MCF 10A (cell line): ENCODE measurements around the gene CRYZ. TPM values are rescaled to one million over a fixed set of nuclear protein-coding genes. Genes with fewer than 3 reads are reported as not detected.

Experiments
- BruUV-seq: library from RNA; stranded (reverse); fragments of 400-500 nt; replicated peaks from 2 replicates; lab custom pipeline; 2021; lab: Mats Ljungman, UMichigan
- CTCF ChIA-PET: fragments of 300-600 bp; sonication (Branson Sonifier 250); formaldehyde crosslinking; extraction: SDS; loops from one replicate; lab custom pipeline; 2021; ENCODE audit warnings: antibody characterized with exemption, inconsistent platforms; lab: Yijun Ruan, JAX
- POLR2A ChIA-PET: fragments of 300-600, 350-650 bp; sonication (Branson Sonifier 250); formaldehyde crosslinking; extraction: SDS; loops from one replicate; lab custom pipeline; 2020; ENCODE audit warnings: antibody characterized with exemption, inconsistent platforms; lab: Yijun Ruan, JAX
- DNase-seq: peaks from one replicate; pipeline ENCODE4 v3.0.0-alpha.2; 2018; ENCODE audit not compliant: unreplicated experiment
- H3K27ac Mint-ChIP-seq: one replicate; pipeline ENCODE4 v1.8.0; 2022; ENCODE audit warnings: mild to moderate bottlenecking, low read depth, mixed read lengths; ENCODE audit not compliant: unreplicated experiment
- H3K27me3 Mint-ChIP-seq: one replicate; pipeline ENCODE4 v1.8.0; 2022; ENCODE audit warnings: mixed read lengths; ENCODE audit not compliant: insufficient read depth, unreplicated experiment
- H3K36me3 Mint-ChIP-seq: one replicate; pipeline ENCODE4 v1.8.0; 2022; ENCODE audit warnings: mild to moderate bottlenecking, moderate library complexity, mixed read lengths; ENCODE audit not compliant: insufficient read depth, unreplicated experiment
- H3K4me1 Mint-ChIP-seq: one replicate; pipeline ENCODE4 v1.8.0; 2022; ENCODE audit warnings: mixed read lengths; ENCODE audit not compliant: insufficient read depth, unreplicated experiment
- H3K4me3 Mint-ChIP-seq: one replicate; pipeline ENCODE4 v1.8.0; 2022; ENCODE audit warnings: mild to moderate bottlenecking, moderate library complexity, mixed read lengths; ENCODE audit not compliant: unreplicated experiment
- H3K9me3 Mint-ChIP-seq: one replicate; pipeline ENCODE4 v1.8.0; 2022; ENCODE audit warnings: mixed read lengths; ENCODE audit not compliant: unreplicated experiment
- intact Hi-C: fragments of 100-400 bp; cut with micrococcal nuclease; formaldehyde crosslinking; loops from 2 replicates; pipeline ENCODE4 v1.14.1; 2022
- total RNA-seq: library from RNA; stranded (reverse); gene quantifications from 2 replicates; pipeline ENCODE4 v1.2.3, GENCODE V29; 2022
- TF ChIP-seq, protein P1 (sequence below): fragments of 200-600 bp; IDR thresholded peaks from one replicate; pipeline ENCODE4 v1.8.0; 2022; ENCODE audit warnings: antibody characterized with exemption, mild to moderate bottlenecking; ENCODE audit not compliant: unreplicated experiment

CRYZ gene
- total RNA-seq, 1 experiment from 2014 or later: 5.8 TPM

DNA sequence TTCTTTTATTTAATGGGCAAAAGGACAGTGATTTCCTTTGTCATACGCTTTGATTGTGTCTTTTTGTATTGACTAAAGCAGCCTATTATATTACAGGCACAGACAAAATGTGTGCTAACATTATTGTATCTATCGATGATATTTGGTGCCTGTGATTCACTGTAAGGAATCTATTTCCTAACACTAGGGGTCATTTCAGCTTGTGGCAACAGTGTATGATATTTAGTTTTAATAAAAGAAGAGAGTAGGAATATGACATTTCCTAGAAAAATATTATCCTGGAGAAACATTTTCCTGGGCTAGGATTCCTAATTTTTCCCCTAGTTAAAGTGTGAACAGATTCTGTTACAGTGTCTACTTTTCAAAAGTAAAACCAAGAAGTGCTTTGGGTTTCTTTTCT, 42.9 kb upstream of the CRYZ start:
- Mint-ChIP-seq H3K4me1 (peaks cover 4% of the 10 kb centered on the region), H3K36me3 (no peaks in the 10 kb centered on the region), H3K9me3 (no peaks in the 10 kb centered on the region), H3K4me3 (no peak overlapping the region), H3K27me3 (peaks cover 26% of the 10 kb centered on the region), H3K27ac (no peak overlapping the region)
- intact Hi-C loops: loop anchor here (10.0 kb wide), 1 partner anchor 859 kb away; no protein-coding TSS in a partner anchor
- POLR2A ChIA-PET: no interaction called here
- TF ChIP-seq, protein P1, sequence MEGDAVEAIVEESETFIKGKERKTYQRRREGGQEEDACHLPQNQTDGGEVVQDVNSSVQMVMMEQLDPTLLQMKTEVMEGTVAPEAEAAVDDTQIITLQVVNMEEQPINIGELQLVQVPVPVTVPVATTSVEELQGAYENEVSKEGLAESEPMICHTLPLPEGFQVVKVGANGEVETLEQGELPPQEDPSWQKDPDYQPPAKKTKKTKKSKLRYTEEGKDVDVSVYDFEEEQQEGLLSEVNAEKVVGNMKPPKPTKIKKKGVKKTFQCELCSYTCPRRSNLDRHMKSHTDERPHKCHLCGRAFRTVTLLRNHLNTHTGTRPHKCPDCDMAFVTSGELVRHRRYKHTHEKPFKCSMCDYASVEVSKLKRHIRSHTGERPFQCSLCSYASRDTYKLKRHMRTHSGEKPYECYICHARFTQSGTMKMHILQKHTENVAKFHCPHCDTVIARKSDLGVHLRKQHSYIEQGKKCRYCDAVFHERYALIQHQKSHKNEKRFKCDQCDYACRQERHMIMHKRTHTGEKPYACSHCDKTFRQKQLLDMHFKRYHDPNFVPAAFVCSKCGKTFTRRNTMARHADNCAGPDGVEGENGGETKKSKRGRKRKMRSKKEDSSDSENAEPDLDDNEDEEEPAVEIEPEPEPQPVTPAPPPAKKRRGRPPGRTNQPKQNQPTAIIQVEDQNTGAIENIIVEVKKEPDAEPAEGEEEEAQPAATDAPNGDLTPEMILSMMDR: no peak
- DNase-seq: no peak
- CTCF ChIA-PET: interaction anchor here (0.7 to 4.2 kb wide), 10 partner anchors 8 to 980 kb away, joined by 3 to 35 read pairs (median 3); no protein-coding TSS in a partner anchor
- BruUV-seq: no TSS peak

DNA sequence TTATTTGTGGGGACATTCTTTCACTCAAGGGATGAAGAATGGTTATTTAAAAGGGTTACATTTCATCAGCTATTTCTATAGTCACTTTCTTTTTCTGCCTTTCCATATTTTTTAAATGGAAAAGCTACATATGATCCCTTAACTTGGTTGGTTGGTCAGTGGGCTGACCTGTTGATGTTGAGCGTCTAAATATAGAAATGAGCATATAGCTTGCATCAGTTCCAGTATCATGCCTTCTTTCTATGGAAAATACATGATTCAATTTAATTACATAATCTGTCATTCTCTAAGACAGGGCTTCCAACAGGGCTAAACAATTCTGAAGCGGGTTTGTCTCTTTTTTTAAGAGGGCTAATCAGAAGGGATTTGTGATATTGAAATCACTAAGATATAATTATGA, 40.7 kb upstream of the CRYZ start:
- Mint-ChIP-seq H3K27me3 (peaks cover 12% of the 10 kb centered on the region), H3K27ac (no peak overlapping the region), H3K36me3 (no peaks in the 10 kb centered on the region), H3K9me3 (no peaks in the 10 kb centered on the region), H3K4me1 (peaks cover 4% of the 10 kb centered on the region), H3K4me3 (no peak overlapping the region)
- BruUV-seq: no TSS peak
- TF ChIP-seq, protein P1: no peak
- intact Hi-C loops: loop anchor here (10.0 kb wide), 1 partner anchor 861 kb away; no protein-coding TSS in a partner anchor
- POLR2A ChIA-PET: no interaction called here
- DNase-seq: no peak
- CTCF ChIA-PET: interaction anchor here (0.6 to 4.2 kb wide), 4 partner anchors 40 to 430 kb away, joined by 3 to 35 read pairs (median 6); partner anchors contain the start of genes CRYZ and TYW3

DNA sequence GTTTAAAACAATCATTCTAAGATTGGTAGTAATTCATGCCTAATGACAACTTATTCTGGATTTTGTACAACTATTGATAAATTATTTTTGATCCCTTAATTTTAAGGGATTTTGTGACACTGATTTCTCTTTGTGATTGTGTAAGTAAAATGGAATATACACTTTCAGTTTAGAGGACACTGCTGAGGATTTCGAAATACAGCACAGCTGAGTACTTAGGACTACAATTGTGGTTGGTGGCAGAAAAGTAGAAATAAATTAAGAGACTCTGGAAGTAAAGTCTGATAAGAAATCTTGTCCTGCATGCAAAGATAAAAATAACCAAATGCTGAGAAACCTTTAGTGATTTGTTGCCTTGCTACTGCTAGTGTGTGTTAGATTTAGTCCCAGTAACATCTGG, 40.1 kb upstream of the CRYZ start:
- no peak overlapping the region for H3K4me3 Mint-ChIP-seq
- intact Hi-C loops: loop anchor here (1.0 to 10.0 kb wide), 3 partner anchors 280 to 862 kb away; no protein-coding TSS in a partner anchor
- H3K27ac Mint-ChIP-seq: no peak overlapping the region
- POLR2A ChIA-PET: no interaction called here
- BruUV-seq: no TSS peak
- H3K4me1 Mint-ChIP-seq: peaks cover 4% of the 10 kb centered on the region
- TF ChIP-seq, protein P1: no peak
- H3K9me3 Mint-ChIP-seq: no peaks in the 10 kb centered on the region
- peaks cover 11% of the 10 kb centered on the region for H3K27me3 Mint-ChIP-seq
- peak; percentile 18 for DNase-seq
- H3K36me3 Mint-ChIP-seq: no peaks in the 10 kb centered on the region
- CTCF ChIA-PET: interaction anchor here (0.6 to 2.6 kb wide), 7 partner anchors 39 to 437 kb away, joined by 3 to 31 read pairs (median 11); partner anchors contain the start of genes CRYZ and TYW3

DNA sequence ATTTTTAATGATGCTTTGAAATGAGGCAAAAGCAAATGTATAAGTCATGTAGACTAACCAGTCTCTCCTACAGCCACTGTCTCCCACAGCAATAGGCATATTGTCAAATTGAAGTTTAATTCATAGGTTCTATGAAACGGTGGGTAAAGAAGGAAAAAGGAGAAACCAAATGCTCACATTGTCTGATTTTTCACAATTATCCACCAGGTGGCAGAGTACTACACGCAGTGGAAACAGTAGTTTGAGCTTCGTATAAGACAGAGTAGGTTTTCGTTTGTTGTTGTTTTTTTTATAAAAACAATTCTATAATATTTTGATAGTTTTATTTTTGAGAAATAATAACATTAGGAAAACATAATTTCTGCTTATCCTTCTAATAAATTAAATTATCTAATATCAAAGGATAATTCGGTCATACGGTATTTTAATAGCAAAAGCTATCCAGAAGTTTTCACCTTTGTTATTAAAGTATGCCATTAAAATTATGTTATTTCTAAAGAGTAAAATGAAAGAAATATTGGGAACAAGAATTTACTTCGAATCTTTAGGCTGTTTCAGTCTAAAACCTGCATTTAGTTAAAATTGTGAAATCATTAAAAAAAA, 39.2 kb upstream of the CRYZ start:
- ChIA-PET POLR2A (interaction anchor here (1.6 kb wide), 1 partner anchor 435 kb away, joined by 8 read pairs; no protein-coding TSS in a partner anchor), CTCF (interaction anchor here (0.6 to 2.6 kb wide), 15 partner anchors 9 to 438 kb away, joined by 3 to 31 read pairs (median 4); partner anchors contain the start of genes CRYZ and TYW3)
- H3K36me3 Mint-ChIP-seq: no peaks in the 10 kb centered on the region
- H3K27ac Mint-ChIP-seq: no peak overlapping the region
- peaks cover 11% of the 10 kb centered on the region for H3K27me3 Mint-ChIP-seq
- BruUV-seq: no TSS peak
- no peak overlapping the region for H3K4me3 Mint-ChIP-seq
- no peaks in the 10 kb centered on the region for H3K9me3 Mint-ChIP-seq
- peak; percentile 68 for DNase-seq
- H3K4me1 Mint-ChIP-seq: peaks cover 4% of the 10 kb centered on the region
- intact Hi-C loops: loop anchor here (1.0 to 10.0 kb wide), 3 partner anchors 281 to 863 kb away; no protein-coding TSS in a partner anchor
- TF ChIP-seq, protein P1: peak; percentile 51
